GM18507 (cell line): ENCODE data around the gene PRKAR1B.
"Not testable (repeated sequence)": the region's sequence is repeated elsewhere in the genome, so short reads cannot be mapped to it uniquely, and the experiment has no call there.

Experiments
- DNase-seq: peaks from one replicate; pipeline ENCODE4 v3.0.0; 2011; ENCODE audit warnings: low read depth; ENCODE audit not compliant: insufficient read length; ENCODE audit errors: extremely low spot score
- FAIRE-seq: peaks from 2 replicates; lab custom pipeline; 2011; peaks lifted over from hg19 to GRCh38; lab: Jason Lieb, UNC

The PRKAR1B gene

DNA sequence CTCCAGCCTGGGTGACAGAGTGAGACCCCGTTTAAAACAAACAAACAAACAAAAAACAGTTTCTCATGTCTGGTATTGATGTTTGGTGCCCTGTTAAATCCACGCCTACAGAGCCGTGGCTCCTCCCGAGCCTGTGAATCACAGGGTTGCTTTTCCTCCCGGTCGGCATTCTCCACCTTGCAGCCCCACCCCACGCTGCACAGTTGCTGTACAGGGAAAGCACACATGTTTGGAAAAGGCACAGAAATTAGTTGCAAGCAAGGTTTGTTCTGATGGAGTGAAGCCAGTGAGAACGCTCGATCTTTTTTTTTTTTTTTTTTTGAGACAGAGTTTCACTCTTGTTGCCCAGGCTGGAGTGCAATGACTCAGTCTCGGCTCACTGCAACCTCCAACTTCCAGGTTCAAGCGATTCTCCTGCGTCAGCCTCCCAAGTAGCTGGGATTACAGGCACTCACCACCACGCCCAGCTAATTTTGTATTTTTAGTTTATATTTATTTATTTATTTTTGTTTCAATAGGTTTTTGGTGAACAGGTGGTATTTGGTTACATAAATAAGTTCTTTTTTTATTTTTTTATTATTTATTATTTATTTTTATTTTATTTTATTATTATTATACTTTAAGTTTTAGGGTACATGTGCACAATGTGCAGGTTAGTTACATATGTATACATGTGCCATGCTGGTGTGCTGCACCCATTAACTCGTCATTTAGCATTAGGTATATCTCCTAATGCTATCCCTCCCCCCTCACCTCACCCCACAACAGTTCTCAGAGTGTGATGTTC, 16.5 kb upstream of the PRKAR1B start:
- DNase-seq, FAIRE-seq: not testable (repeated sequence)

DNA sequence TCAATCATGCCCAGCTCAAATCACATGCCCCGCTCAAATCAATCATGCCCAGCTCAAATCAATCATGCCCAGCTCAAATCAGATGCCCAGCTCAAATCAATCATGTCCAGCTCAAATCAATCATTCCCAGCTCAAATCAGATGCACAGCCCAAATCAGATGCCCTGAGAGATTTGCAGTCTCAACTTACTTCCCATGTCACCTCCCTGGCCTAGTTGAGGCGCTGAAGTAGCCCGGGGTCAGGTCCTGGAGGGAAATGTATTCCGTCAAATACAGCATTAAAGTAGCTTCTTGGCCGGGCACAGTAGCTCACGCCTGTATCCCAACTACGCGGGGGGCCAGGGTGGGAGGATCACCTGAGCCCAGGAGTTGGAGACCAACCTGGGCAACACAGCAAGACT, 15.7 kb upstream of the PRKAR1B start:
- FAIRE-seq (no peak), DNase-seq (no peak)

DNA sequence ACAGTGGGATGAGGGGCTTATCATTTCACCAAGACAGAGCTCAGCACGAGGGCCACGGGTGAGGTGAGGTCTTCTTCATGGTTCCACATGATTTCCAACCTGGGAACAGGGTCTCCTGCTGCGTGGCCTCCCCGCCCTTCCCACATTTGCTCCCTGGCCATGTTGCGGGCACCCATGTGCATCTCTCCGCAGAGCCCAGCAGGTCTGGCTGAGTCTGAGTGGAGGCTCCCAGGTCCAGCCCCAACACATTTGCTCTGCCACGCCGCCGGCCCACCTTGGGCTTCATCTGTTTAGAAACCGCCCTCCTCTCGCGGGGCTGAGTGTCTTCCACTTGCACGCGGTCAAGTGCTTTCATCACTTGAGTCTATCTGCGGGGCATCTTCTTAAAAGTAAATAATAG, 14.8 kb upstream of the PRKAR1B start:
- DNase-seq (no peak), FAIRE-seq (no peak)

DNA sequence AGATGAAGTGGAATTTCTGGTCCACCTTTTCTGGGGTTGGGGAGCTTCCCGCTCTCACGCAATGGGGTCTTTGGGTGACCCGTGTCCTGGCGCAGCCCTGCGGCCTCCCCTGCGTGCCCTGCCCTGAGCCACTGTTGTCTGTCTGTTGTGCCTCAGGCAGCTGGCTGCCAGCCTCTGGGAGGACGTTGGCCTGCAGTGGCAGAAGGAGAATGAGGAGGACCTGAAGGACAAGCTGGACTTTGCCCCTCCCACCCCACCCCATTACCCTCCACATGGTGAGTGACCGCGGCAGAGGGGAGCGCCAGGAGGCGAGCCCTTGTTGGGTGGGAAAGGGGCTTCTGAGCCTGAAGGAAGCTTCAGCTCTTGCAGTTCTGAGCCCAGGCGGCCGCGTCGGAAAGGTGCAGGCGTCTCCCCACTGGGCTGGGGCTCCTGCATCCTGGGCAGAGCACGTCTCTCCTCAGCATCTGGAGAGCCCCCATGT, 14.2 kb upstream of the PRKAR1B start:
- FAIRE-seq (no peak), DNase-seq (no peak)

DNA sequence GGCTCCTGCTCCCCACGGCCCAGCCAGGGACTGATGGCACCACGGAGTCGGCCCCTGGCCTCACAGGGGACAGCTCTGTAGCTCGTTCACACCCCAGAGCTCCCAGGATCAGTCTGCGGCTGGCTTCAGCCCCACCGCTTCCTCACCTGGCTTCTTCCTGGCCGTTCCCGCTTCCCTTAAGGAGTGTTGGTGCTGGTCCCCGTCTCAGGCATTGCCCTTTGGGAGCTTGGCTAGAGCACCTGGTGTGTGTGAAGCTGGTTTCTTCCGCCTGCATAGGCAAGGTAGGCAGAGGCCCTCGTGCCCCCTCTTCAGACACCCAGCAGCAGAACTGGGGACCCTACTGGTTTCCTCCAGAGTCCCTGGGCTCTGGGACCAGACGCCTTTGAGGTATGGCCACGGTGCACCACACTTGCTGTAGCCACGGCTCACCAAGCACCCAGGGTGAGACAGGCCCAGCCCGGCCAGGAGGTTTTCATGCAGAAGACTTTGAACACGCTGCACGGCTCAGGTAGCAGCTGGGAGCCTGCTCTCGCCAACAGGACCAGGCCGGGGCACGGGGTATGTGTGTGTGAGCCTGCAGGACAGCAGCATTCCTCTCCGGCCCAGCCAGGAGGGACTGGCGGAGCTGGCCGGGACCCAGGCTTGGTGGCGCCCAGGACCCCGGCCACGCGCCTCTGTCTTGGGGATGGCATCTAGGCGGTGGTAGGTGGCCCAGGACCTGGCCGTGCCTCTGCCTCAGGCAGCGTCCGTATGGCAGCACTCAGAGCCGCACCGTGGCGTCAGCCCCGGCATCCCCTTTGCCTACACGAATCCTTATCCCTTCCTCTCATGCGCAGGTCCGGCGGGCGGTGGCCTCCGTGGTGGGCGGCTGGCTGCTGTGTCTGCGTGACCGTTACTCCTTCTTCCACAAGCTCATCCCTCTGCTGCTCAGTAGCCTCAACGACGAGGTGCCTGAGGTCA, 13.2 kb upstream of the PRKAR1B start:
- no peak for FAIRE-seq
- DNase-seq = no peak

DNA sequence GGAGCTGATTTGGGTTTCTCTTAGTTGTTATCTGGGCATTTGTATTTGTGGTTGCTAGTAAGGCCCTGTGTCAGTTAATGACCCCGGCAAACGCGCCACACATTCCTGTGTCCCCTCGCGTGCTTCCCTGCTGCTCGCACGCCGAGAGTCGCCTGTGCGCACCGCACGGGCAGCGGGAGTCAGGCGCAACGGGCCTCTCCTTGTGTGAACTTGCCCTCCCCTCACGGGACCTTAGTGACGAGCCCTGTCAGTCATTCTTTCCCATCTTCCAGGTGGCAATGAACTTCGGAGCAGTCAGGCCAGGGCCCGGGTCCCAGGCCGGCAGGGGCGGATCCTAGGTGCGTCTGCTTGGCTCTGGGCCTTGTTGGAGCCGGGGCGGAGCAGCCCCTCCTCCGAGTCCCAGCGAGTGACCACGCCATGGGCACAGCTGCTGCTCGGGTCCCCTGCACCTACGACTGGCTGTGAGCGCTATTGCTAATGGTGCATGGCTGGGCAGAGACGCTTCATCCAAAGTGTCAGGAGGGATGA, 12.4 kb upstream of the PRKAR1B start:
- DNase-seq (no peak), FAIRE-seq (no peak)

DNA sequence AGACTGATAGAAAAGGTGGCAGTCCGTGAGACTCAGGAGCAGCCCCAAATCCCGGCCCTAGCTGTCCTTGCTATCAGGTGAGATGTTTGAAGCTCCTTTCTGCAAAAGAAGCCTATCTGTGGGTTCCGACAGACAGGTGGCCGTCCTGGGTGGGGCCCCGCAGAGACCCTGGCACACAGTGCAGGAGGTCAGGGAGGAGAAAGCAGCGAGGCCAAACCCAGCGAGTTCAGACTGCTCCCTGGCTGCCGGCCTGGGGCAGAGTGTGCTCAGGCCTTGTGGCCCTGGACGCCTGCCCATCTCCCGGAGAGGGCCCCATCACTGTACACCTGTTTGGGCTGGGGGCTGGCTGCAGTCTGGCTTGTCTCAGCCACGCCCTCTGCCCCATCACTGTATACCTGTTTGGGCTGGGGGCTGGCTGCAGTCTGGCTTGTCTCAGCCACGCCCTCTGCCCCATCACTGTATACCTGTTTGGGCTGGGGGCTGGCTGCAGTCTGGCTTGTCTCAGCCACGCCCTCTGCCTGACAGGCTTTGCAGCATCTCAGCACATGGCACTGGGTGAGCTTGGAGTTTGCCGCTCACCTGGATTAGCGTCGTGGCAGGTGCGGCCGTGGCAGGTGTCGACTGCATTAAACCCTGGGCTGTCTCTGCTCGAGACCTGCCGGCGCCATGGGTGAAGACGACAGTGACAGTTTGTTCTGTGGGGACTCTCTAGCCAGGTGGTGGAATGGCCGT, 11.8 kb upstream of the PRKAR1B start:
- DNase-seq (no peak), FAIRE-seq (no peak)

DNA sequence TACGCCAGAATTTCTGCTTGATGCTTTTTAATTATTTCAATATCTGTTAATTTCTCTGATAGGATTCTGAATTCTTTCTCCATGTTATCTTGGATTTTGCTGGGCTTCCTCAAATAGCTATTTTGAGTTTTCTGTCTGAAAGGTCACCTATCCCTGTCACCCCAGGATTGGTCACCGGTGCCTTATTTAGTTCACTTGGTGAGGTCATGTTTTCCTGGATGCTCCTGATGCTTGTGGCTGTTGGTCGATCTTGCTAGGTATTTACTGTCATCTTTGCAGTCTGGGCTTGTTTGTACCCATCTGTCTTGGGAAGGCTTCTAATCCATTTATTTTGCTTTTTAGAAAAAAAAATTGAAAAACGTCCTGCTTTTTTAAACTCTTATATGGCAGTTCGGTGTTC, 11.2 kb upstream of the PRKAR1B start:
- FAIRE-seq (no peak), DNase-seq (no peak)

DNA sequence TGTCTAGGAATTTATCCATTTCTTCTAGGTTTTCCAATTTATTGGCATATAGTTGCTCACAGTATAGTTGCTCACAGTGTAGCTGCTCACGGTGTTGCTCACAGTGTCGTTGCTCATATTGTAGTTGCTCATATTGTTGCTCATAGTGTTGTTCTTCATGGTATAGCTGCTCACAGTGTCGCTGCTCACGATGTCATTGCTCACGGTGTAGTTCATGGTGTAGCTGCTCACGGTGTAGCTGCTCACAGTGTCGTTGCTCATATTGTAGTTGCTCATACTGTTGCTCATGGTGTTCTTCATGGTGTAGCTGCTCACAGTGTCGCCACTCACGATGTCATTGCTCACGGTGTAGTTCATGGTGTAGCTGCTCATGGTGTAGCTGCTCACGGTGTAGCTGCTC, 7.7 kb upstream of the PRKAR1B start:
- FAIRE-seq = no peak
- DNase-seq = no peak

DNA sequence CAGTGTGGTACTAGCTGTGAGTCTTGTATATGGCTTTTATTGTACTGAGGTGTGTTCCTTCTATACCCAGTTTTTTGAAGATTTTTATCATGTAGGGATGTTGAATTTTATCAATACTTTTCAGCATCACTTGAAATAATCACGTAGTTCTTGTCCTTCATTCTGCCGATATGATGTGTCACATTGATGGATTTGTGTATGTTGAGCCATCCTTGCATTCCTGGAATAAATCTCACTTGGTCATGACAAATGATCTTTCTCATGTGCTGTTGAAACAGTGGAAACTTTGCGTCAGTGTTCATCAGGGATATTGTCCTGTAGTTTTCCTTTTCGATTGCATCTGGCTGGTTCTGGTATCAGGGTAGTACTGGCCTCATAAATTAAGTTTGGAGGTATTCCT, 7.1 kb upstream of the PRKAR1B start:
- no peak for FAIRE-seq
- no peak for DNase-seq

DNA sequence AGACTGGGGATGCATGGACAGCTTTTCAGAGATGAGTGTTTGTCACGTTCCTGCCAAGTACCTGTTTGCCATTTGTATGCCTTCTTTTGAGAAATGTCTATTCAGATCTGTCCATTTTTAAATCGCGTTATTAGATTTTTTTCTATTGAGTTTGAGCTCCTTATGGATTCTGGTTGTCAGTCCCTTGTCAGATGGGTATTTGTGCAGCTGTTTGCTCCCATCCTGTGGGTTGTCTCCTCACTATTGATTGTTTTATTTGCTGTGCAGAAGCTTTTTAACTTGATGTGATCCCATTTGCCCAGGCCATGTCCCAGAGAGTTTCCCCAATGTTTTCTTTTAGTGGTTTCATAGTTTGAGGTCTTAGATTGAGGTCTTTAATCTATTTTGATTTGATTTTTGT, 5.5 kb upstream of the PRKAR1B start:
- FAIRE-seq (no peak), DNase-seq (no peak)

DNA sequence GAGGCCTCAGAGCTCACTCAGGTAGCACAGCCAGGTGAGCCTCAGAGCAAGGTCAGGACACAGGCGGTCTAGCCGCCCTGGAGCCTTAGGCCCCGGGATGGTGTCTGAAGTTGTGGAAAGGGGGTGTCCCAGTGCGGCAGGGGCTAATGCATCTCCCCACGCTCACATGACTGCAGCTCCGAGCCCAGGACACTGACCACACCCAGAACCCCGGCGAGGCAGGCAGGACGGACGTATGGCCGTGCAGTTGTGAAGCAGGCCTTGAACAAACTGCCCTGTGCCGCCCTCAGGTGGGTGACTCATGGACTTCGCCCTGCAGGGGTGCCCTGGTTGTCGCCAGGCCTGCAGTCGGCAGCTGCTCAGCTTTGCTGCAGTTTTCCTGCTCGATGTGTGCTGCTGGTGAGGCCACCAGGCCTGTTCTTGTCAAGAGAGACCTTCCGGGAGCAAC, 5.0 kb upstream of the PRKAR1B start:
- no peak for FAIRE-seq

DNA sequence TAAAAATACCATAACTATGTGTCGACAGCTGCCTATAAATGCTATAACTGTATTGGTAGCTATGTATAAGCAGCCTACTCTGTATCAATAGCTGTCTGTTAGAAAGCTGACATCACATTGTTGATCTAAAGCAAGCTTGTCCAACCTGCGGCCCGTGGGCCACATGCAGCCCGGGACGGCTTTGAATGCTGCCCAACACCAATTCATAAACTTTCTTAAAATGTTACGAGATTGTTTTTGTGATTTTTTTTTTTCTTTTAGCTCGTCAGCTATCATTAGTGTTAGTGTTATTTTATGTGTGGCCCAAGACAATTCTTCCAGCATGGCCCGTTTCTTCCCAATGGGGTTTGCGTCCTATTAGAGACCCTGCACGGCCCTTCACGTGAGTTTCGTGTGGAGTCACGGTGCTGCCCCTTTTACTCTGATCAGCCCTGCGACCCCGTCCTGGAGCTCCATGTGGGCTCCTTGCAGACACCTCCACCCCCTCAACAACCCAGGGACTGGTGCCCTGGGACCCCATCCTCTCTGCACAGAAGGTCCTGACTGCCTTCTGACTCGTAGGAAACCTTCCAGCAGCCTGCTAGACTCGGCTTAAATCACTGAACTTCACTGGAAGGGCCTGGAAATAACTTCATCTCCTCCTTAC, 4.5 kb upstream of the PRKAR1B start:
- no peak for FAIRE-seq

More for the DNA sequence above, 5.0 kb upstream of the PRKAR1B start:
- DNase-seq = no peak

DNA sequence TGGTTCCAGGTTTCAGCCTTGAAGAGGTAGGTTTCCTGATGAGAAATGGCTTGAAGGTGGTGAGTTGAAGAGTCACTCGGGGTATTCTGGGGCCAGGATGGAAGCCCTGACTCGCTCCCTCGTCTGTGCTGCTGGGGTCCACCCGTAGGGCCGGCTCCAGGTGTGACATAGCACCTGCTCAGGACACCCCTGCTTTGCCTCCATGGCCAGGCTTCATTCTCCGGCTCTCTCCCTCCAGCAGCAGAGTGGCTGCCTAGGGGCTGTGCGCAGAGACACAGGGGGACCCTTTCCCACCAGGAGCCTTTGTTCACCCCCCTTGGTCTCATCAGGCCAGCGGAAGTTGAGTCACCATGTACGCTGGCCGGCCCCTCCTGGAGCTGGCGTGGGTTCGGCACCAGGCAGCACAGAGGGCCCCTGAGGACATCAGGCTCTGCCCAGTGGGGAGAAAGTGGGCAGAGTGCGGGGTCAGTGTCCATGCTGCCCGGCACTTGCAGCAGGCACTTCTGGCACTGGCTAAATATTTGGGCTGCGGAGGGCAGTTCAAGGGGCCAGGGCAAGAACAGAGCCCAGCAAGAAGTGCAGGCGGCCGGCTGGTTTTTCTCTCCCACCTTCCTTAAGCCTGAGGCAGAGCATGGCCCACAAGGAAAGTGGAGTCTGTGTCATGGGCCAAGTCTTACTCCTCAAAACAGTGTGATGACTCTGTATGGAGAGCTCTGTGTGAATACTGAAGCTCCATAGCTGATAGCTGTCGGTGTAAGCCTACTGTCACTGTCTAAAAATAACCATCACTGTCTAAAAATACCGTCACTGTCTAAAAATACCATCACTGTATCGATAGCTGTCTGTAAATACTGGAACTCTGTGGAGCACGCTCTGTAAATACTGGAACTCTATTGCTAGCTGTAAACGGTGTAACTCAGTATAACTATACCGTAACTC, 3.7 kb upstream of the PRKAR1B start:
- FAIRE-seq (no peak), DNase-seq (no peak)

More for the DNA sequence above, 4.5 kb upstream of the PRKAR1B start:
- no peak for DNase-seq

DNA sequence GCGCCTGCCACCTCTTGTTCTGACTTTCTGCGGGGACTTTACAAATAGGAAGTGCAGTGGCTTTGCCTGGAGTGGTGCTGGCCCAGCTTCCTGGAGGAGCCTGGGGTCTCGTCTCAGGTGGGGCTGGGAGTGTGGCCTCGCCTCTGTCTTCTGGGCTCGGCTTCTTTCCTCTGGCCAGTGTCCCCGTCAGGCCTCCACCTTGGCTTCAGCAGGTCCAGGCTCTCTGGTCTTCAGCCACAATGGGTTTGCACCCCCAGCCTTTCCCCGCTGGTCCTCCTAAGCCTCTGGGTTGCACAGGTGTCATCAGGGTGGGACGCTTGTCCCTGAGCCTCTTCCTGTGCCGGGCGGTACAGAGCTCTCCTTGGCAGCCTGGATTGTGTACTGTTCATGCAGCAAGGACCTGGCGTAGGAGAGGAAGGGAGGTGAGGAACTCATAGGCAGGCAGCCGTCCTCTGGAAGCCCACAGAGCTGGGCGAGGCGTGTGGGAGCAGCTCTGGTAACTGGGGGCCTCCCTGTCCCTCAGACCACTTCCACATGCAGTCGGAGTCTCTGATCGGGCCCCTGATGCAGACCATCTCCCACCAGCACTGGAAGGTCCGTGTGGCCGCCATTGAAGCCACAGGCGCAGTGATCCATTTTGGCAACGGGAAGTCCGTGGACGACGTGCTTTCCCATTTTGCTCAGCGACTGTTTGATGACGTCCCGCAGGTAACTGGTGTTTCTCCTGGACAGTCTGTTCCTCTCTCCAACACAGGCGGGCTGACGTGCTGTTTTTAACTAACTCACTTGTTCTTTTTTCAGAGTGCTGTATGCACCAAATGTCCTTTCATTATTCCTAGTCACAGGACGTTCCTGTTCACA, 2.3 kb upstream of the PRKAR1B start:
- FAIRE-seq = no peak
- no peak for DNase-seq

DNA sequence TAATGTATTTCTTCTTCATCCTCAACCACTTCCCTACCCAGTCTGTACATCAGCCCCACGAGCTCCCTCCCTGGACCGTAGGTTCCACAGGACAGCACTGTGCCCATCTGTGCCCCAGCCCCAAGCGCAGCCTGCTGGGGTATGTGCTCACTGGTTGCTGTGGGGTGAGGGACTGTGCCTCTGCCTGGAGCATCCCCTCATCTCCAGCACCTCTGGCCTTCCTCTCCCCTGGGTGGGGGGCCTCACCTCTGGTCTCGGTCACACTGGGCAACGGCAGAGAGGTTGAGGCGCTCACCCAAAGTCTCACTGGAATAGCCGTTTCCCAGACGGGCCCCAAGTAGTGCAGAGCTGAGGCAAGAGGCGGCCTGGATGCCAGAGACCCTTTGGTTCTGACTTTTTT, 1.5 kb upstream of the PRKAR1B start:
- no peak for FAIRE-seq

DNA sequence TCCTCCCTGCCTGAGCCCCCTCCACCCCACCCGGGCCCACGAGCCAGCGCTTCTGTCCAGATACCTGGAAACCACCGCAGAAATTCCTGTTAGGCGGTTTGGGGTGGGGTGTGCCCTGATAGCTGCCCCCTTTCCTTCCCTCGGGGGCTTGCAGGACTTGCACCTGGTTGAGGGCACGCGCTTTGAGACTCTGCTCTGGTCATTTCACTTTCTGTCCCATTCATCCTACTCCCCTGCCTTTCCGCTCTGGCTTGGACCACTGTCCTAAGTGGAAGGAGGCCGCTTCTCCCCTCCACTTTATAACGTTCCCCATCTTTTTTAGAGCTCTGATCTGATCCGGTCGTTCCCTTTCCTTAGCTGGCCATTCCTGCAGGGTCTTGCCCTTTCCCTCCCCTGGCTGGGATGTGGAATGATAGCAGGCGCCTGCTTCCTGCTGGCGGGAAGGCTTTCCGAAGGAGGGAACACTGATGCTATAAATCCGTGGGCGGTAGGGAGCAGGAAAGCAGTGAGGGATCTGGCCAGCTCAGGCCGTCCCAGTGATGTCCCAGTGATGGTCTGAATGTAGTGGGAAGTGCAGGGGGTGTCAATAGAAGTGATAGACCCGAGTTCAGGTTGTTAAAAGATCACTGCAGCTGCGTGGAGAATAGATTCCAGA, 852 bp upstream of the PRKAR1B start:
- FAIRE-seq (no peak), DNase-seq (no peak)

More for the DNA sequence above, 1.5 kb upstream of the PRKAR1B start:
- DNase-seq = no peak
